GM12865 (cell line): ENCODE measurements around the gene UNC5B.

ENCODE experiments used
- DNase-seq: peaks from one replicate; pipeline ENCODE4 v3.0.0; 2010; ENCODE audit warnings: low read depth
- H3K4me3 ChIP-seq: 2 replicates; pipeline ENCODE4 v1.5.1; 2011; ENCODE audit warnings: mild to moderate bottlenecking, low read depth, low read length, control low read depth
- TF ChIP-seq, protein P1 (sequence below): IDR thresholded peaks from 2 replicates; pipeline ENCODE4 v1.5.1; 2011; ENCODE audit warnings: low read length, control low read depth, low read depth, inconsistent platforms; ENCODE audit not compliant: insufficient read depth; ENCODE audit errors: missing control alignments

Gene UNC5B

DNA sequence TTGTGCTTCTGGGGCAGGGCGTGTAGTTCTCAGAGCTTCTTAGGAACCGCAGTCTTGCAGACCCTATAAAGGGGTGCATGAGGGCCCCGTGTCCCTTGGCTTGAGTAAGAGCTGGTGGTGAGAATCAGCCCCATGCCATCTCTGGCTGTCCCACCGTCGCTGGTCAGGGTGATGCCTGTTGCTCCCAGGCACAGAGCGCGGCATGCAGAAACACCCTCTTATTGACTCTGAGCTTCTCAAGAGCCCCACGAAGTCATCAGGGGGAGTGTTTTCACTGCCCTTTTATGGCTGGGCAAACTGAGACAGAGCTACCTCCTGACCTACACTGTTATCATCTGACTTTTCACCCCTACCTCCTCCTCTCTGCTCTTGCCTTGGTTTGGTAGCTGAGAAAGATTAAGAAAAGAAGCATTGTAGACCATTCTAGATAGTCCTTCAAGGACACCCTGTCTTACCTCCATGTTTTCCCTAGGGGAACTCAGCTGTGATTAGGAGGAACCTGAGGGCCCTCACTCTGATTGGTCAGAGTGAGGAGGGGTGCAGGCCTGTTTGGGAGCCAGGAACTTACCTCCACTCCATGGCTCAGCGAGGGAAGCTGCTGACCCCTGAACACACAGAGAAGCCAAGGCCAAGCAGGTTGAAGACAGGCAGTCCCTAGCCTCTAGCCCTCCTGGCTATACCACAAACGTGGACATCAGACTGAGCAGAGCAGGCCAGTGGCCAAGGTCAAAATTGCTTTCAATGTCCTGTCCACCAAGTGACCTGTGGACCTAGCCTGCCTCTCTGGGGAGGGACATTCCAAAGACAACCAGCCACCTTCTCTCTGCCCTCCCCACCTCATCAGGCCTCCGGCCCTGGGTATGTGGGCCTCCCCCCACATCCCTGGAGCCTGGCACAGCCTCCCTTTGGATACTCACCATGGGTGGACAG, 17.6 kb downstream of the UNC5B start:
- no peak overlapping the region for H3K4me3 ChIP-seq
- no peak for DNase-seq
- TF ChIP-seq, protein P1, sequence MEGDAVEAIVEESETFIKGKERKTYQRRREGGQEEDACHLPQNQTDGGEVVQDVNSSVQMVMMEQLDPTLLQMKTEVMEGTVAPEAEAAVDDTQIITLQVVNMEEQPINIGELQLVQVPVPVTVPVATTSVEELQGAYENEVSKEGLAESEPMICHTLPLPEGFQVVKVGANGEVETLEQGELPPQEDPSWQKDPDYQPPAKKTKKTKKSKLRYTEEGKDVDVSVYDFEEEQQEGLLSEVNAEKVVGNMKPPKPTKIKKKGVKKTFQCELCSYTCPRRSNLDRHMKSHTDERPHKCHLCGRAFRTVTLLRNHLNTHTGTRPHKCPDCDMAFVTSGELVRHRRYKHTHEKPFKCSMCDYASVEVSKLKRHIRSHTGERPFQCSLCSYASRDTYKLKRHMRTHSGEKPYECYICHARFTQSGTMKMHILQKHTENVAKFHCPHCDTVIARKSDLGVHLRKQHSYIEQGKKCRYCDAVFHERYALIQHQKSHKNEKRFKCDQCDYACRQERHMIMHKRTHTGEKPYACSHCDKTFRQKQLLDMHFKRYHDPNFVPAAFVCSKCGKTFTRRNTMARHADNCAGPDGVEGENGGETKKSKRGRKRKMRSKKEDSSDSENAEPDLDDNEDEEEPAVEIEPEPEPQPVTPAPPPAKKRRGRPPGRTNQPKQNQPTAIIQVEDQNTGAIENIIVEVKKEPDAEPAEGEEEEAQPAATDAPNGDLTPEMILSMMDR, result no peak

DNA sequence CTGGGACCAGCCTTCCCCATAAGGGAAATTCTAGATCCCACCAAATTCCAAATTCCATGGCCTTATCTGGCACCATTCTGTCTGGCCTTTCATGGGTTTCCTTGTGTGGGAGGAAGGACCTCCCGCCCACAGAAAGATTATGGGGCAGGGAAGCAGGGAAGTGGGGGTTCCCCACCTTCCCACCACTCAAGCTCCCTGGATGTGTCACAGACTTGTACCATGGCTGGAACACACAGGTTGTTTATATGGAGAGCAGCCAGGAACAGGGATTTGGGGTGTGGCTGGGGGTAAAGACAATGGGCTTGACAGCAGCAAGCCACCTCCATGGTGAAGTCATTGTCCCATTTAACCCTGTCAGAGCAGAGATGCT, 18.3 kb downstream of the UNC5B start:
- TF ChIP-seq, protein P1, result no peak
- no peak for DNase-seq
- no peak overlapping the region for H3K4me3 ChIP-seq

DNA sequence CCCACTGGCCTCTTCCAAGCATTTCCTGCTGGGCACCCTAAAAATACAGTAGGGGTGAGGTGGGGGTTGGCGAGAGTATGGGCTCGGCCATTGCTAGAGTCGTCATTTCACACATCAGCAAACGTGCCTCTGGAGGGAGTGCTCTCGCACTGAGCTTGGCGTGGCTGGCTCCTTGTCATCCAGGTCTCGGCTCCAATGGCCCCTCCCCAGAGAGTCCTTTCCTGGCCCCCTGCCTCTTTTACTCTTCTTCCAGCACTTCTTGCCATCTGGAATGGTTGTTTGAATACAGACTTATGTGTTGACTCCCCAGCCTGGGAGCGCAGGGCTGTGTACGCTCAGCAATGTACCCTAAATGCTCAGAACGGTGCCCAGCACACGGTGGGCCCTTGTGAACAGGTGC, 18.8 kb downstream of the UNC5B start:
- TF ChIP-seq, protein P1, result no peak
- DNase-seq, result no peak
- H3K4me3 ChIP-seq, result no peak overlapping the region

DNA sequence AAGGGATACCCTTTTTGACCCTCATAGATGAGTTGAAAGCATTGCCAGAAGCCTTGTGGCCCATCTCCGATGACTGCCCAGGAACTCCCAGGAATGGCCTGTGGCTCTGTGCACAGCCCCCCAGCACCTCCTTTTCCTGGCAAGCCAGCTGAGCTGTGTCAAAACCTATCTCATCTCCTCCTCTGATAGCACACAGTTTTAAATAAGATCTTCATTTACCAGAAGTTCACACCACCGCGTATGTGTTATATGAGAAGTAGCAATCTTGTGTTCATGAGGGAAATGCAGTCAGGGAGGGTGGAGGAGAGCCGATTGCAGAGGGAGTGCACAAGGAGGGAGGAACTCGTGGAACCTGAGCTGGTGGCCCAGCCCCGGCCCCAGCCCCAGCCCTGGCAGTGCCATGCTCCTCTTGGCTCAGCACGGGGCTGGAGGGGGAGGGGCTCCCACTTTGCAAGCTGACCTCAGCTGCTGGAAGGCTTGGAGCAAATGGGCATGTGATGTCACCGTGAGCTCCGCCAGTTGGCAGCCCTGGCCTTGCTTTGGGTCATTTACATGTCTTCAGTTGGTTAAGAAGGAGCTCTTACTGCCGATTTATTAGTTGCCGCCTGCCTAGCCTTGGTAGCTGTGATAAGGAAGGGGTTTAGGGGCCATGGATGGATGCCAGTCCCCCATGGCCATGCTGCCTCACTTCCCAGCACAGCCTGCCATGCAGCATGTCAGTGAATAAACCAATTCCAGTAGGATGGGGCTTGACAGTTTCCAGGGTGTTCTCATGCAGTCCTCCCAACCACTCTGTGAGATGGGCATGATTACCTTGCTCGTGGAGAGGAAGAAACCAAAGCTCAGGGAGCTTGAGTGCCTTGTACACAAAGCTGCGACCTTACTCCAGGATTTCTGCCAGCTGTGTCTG, 20.0 kb downstream of the UNC5B start:
- no peak overlapping the region for H3K4me3 ChIP-seq
- DNase-seq, result no peak
- TF ChIP-seq, protein P1, result no peak

DNA sequence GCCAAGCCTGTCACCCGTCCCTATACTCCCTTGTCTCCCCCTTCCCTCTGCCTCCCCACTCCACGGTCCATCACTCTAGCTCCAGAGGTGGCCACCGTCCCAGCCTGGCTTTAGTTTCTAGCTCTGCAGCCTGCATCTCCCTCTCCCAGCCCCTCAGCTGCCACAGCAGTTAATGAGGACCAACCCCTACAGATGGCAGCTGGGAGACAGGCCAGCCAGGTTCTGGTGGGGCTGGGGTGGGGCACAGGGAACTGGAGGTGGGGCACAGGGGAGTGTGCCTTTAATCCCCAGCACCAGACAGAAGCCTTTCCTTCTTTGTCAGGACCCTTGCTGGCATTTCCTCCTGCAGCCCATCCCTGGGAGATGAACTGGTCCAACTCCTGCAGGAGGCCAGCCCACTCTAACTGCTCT, 21.1 kb downstream of the UNC5B start:
- no peak overlapping the region for H3K4me3 ChIP-seq
- no peak for DNase-seq
- TF ChIP-seq, protein P1, result no peak

DNA sequence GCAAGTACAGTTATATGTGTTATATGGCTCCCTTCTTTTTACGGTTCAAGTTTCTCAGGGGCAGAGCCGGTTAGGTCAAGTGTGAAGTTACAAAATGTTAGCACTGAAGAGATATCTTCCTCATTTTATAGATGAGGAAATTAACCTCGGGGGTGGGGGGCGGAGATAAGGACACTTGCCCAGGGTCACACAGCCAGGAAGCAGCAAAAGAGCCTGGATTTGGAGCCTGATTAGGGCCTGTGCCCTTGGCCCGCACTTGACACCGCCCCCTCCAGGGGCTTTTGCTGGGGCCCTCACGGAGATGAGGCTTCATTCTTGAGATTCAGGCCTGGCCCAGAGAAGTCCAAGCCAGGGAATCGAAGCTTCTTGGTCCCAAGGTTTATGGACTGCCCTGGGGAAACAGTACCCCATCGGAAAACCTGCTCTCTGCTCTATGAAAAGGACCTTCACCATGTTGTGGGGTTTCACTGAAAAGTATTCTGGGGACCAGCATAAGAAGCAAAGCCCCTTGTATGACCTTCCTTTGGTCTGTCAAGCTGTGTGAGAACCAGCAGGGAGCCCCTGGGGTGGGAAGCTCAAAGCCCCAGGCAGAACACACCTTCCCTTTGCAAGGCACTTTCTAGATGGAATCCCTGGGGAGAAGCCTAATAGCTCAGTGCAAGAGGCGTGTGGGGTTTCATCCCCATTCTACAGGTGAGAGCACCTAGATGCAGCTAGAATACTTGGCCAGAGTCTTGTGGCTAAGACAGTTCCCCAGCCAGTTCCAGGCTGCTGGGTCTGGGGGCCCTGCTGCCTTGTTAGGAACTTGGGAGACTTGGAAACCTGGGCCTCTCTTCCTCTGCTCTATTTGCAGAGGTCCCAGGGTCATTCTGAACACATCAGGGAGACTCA, 21.9 kb downstream of the UNC5B start:
- DNase-seq, result no peak
- H3K4me3 ChIP-seq, result no peak overlapping the region
- TF ChIP-seq, protein P1, result no peak
